ENCODE results near the gene KAT8. TPM values are rescaled to one million over a fixed set of nuclear protein-coding genes. Genes with fewer than 3 reads are reported as not detected.
A peak's percentile ranks its signal among the peaks of the same experiment; 100 is the strongest.
"Not testable (repeated sequence)": the region's sequence is repeated elsewhere in the genome, so short reads cannot be mapped to it uniquely, and the experiment has no call there.

KAT8 gene
- total RNA-seq, 1 experiment from 2014 or later, result 59.1 TPM

GRCh38 chr16:31094088-31094423 lies 23.4 kb upstream of the KAT8 start:
- Histone ChIP-seq H3K36me3 (peaks cover 19% of the 10 kb centered on the region), H3K9me3 (no peaks in the 10 kb centered on the region; the same call in 1 of the 2 replicates), H3K4me3 (peak overlapping the region; percentile 84), H3K27me3 (no peaks in the 10 kb centered on the region)
- DNase-seq, result no peak

- Histone ChIP-seq H3K4me3 (peak within 1 kb of the TSS; percentile 84), H3K9me3 (no peaks in the 10 kb centered on the region; the same call in 1 of the 2 replicates), H3K36me3 (peaks cover 15% of the 10 kb centered on the region), H3K27me3 (no peaks in the 10 kb centered on the region)
- peak; percentile 99 for DNase-seq
Measured at GRCh38 chr16:31094424-31095120, 22.9 kb upstream of the KAT8 start, which contains the start of gene VKORC1. TSS of gene VKORC1 (minus strand) at chr16:31094797. CDS start at chr16:31094729, 68 bp downstream.

GRCh38 chr16:31099860-31100638 lies 17.4 kb upstream of the KAT8 start:
- no peaks in the 10 kb centered on the region for H3K27me3 ChIP-seq
- H3K4me3 ChIP-seq, result no peak overlapping the region
- peaks cover 5% of the 10 kb centered on the region; the same call in 1 of the 2 replicates for H3K9me3 ChIP-seq
- peaks cover 3% of the 10 kb centered on the region for H3K36me3 ChIP-seq
- no peak for DNase-seq

- H3K27me3 ChIP-seq, H3K36me3 ChIP-seq: not testable (repeated sequence)
Measured at GRCh38 chr16:31100876-31101641, 16.4 kb upstream of the KAT8 start.

GRCh38 chr16:31105677-31106213 lies 11.7 kb upstream of the KAT8 start:
- Histone ChIP-seq H3K9me3 (no peaks in the 10 kb centered on the region), H3K4me3 (no peak overlapping the region), H3K27me3 (no peaks in the 10 kb centered on the region), H3K36me3 (peaks cover 17% of the 10 kb centered on the region)
- peak; percentile 90 for DNase-seq

More at GRCh38 chr16:31100876-31101641, 16.4 kb upstream of the KAT8 start:
- H3K9me3 ChIP-seq, H3K4me3 ChIP-seq, DNase-seq: not testable (repeated sequence)

GRCh38 chr16:31106509-31107464 lies 10.7 kb upstream of the KAT8 start:
- no peak for DNase-seq
- Histone ChIP-seq H3K4me3 (no peak overlapping the region), H3K9me3 (no peaks in the 10 kb centered on the region), H3K36me3 (peaks cover 27% of the 10 kb centered on the region), H3K27me3 (no peaks in the 10 kb centered on the region)

GRCh38 chr16:31107465-31107867 lies 10.0 kb upstream of the KAT8 start:
- Histone ChIP-seq H3K9me3 (no peaks in the 10 kb centered on the region), H3K36me3 (peaks cover 34% of the 10 kb centered on the region), H3K4me3 (peak overlapping the region; percentile 88), H3K27me3 (no peaks in the 10 kb centered on the region)
- no peak for DNase-seq

GRCh38 chr16:31108035-31108793 lies 9.2 kb upstream of the KAT8 start, which contains the start of gene BCKDK:
TSS of gene BCKDK (plus strand) at chr16:31108386. CDS start at chr16:31109224, 838 bp downstream.
- DNase-seq, result peak; percentile 92
- peaks cover 40% of the 10 kb centered on the region for H3K36me3 ChIP-seq
- peak within 1 kb of the TSS; percentile 88 for H3K4me3 ChIP-seq
- no peaks in the 10 kb centered on the region for H3K9me3 ChIP-seq
- H3K27me3 ChIP-seq, result no peaks in the 10 kb centered on the region

GRCh38 chr16:31108794-31109558 lies 8.5 kb upstream of the KAT8 start:
- peak overlapping the region; percentile 88 for H3K4me3 ChIP-seq
- DNase-seq, result no peak
- H3K27me3 ChIP-seq, result no peaks in the 10 kb centered on the region
- H3K9me3 ChIP-seq, result no peaks in the 10 kb centered on the region
- H3K36me3 ChIP-seq, result peaks cover 40% of the 10 kb centered on the region

GRCh38 chr16:31109622-31110021 lies 7.8 kb upstream of the KAT8 start:
- DNase-seq, result no peak
- peaks cover 40% of the 10 kb centered on the region for H3K36me3 ChIP-seq
- no peaks in the 10 kb centered on the region for H3K27me3 ChIP-seq
- no peak overlapping the region; the same call in 1 of the 2 replicates for H3K4me3 ChIP-seq
- no peaks in the 10 kb centered on the region for H3K9me3 ChIP-seq

- Histone ChIP-seq H3K9me3 (no peaks in the 10 kb centered on the region), H3K4me3 (no peak overlapping the region), H3K36me3 (peaks cover 40% of the 10 kb centered on the region), H3K27me3 (no peaks in the 10 kb centered on the region)
- DNase-seq, result no peak
Measured at GRCh38 chr16:31110106-31111034, 7.1 kb upstream of the KAT8 start.

- no peak for DNase-seq
- Histone ChIP-seq H3K9me3 (no peaks in the 10 kb centered on the region), H3K36me3 (peaks cover 45% of the 10 kb centered on the region), H3K27me3 (no peaks in the 10 kb centered on the region), H3K4me3 (no peak overlapping the region)
Measured at GRCh38 chr16:31111881-31112466, 5.5 kb upstream of the KAT8 start.

- H3K4me3 ChIP-seq, result no peak overlapping the region
- no peaks in the 10 kb centered on the region for H3K9me3 ChIP-seq
- DNase-seq, result no peak
- peaks cover 45% of the 10 kb centered on the region for H3K36me3 ChIP-seq
- H3K27me3 ChIP-seq, result no peaks in the 10 kb centered on the region
Measured at GRCh38 chr16:31112711-31113110, 4.8 kb upstream of the KAT8 start.
